Osteoblast (primary cell): ENCODE data around the gene CCDC92B. TPM values are rescaled to one million over a fixed set of nuclear protein-coding genes. Genes with fewer than 3 reads are reported as not detected.

Experiments used
- DNase-seq: peaks from one replicate; pipeline ENCODE4 v3.0.0; 2011; ENCODE audit warnings: low spot score, mixed read lengths; ENCODE audit not compliant: insufficient read length; ENCODE audit errors: missing footprints
- H2AFZ ChIP-seq: 2 replicates; pipeline ENCODE4 v1.6.0; 2011; ENCODE audit warnings: mild to moderate bottlenecking, low read length
- H3K27ac ChIP-seq: 2 replicates; pipeline ENCODE4 v1.5.1; 2011; ENCODE audit warnings: mild to moderate bottlenecking, low read depth, low read length, moderate library complexity
- H3K27me3 ChIP-seq: 2 replicates; pipeline ENCODE4 v1.6.0; 2012; ENCODE audit warnings: mild to moderate bottlenecking, control low read depth, inconsistent platforms, low read length, moderate library complexity; ENCODE audit not compliant: insufficient read depth
- H3K36me3 ChIP-seq: 2 replicates; pipeline ENCODE4 v1.5.1; 2011; ENCODE audit warnings: mild to moderate bottlenecking, low read length, control low read depth, moderate library complexity; ENCODE audit not compliant: insufficient read depth
- H3K4me1 ChIP-seq: 2 replicates; pipeline ENCODE4 v1.5.1; 2011; ENCODE audit warnings: mild to moderate bottlenecking, low read length, control low read depth, moderate library complexity; ENCODE audit not compliant: insufficient read depth
- H3K4me2 ChIP-seq: 2 replicates; pipeline ENCODE4 v1.6.0; 2011; ENCODE audit warnings: mild to moderate bottlenecking, low read length; ENCODE audit not compliant: insufficient read depth
- H3K4me3 ChIP-seq: fragments of 200-600 bp; sonication (generic); 3 replicates; pipeline ENCODE4 v1.5.1; 2012; ENCODE audit warnings: mild to moderate bottlenecking, low read length, inconsistent platforms; ENCODE audit not compliant: insufficient read depth
- H3K79me2 ChIP-seq: 2 replicates; pipeline ENCODE4 v1.6.0; 2012; ENCODE audit warnings: mild to moderate bottlenecking, low read length, control low read depth, inconsistent platforms; ENCODE audit not compliant: insufficient read depth
- H3K9me3 ChIP-seq: 2 replicates; pipeline ENCODE4 v1.5.1; 2011; ENCODE audit warnings: low read depth, low read length, control low read depth
- H4K20me1 ChIP-seq: 2 replicates; pipeline ENCODE4 v1.6.0; 2012; ENCODE audit warnings: mild to moderate bottlenecking, low read length, control low read depth; ENCODE audit not compliant: insufficient read depth
- total RNA-seq: library from RNA; depleted of rRNA; stranded (reverse); fragments of >200 nt; gene quantifications from 2 replicates; pipeline ENCODE4 v1.2.3, GENCODE V29; 2012
- TF ChIP-seq, protein P1 (sequence below): IDR thresholded peaks from 2 replicates; pipeline ENCODE4 v1.5.1; 2011; ENCODE audit warnings: mild to moderate bottlenecking, low read depth, low read length, moderate library complexity; ENCODE audit errors: extremely low read depth

CCDC92B gene
- total RNA-seq, 1 donor: not detected

DNA sequence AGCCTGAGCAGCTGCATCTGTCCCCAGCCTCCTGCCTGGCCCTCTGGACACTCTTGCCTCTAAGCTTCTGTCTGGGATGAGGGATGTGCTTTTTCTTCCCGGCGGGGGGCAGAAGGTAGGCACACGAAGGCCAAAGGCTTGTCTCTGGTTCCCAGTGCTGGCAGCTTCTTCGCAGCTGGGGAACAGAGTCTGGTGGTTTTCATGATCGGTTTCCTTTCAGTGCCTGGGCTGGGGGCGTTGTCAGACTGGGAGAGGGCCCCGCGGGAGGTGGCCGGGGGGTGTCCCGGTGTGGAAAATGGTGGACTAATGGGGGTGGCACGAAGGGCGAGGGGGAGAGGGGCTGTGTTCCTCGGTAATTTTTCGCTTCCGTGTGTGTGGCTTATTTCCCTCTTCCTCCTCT is 47.8 kb upstream of the CCDC92B start:
- peak; percentile 65 for DNase-seq

DNA sequence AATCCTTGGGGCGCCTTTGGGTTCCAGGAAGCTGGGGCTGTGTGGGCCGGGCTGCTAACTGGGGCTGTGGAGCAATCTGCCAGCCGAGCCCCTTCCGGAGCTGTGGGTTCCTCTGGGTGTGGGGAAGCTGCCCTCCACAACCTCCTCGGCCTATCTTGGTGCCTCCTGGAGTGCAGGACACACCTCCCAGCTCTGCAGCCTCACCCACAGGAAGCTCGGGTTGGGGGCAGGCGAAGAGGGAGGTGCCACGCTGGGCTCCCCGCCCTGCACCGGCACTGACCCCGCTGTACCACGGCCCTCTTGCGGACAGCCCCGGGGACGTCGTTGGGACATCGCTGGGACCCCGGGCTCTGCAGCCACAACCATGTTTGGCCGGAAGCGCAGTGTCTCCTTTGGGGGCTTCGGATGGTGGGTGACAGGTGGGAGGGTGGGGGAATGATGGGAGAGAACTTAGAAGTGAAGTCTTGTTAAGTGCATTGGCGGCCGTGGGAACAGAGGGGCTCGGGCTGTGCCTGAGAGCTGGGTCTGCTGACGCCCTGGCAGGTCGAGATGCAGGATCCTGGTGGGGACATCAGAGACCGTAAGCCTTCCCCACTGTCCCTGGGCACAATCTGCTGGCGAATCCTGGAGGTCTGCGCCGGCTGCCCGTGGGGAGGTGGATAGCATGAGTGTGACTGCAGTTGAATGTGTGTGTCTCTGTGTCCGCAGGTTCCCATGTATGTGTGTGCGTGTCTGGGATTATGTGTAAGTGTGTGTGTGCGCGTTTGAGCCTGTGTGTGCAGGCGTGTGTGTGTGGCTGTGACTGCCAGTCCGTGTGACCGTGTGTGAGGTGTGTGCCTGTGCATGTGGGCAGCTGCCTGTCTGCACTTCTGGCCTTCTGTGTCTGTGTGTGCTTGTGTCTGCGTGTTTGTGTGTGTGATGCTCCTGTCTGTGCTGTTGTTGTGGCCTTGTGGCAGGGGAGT is 47.0 kb upstream of the CCDC92B start, which contains the start of gene RAP1GAP2:
Gene RAP1GAP2, plus strand, starts transcription at position 275 of the 962 bp plus-strand sequence. Its CDS starts 90 bp downstream, at position 365.
- no peaks in the 10 kb centered on the region for H4K20me1 ChIP-seq
- H3K9me3 ChIP-seq: no peaks in the 10 kb centered on the region
- no peaks in the 10 kb centered on the region for H3K79me2 ChIP-seq
- H3K4me2 ChIP-seq: no peak within 1 kb of the TSS
- H2AFZ ChIP-seq: no peak within 1 kb of the TSS
- H3K27ac ChIP-seq: no peak within 1 kb of the TSS
- DNase-seq: peak; percentile 54
- H3K4me3 ChIP-seq: no peak within 1 kb of the TSS
- H3K4me1 ChIP-seq: no peaks in the 10 kb centered on the region
- H3K36me3 ChIP-seq: no peaks in the 10 kb centered on the region
- H3K27me3 ChIP-seq: peaks cover 27% of the 10 kb centered on the region
- TF ChIP-seq, protein P1, sequence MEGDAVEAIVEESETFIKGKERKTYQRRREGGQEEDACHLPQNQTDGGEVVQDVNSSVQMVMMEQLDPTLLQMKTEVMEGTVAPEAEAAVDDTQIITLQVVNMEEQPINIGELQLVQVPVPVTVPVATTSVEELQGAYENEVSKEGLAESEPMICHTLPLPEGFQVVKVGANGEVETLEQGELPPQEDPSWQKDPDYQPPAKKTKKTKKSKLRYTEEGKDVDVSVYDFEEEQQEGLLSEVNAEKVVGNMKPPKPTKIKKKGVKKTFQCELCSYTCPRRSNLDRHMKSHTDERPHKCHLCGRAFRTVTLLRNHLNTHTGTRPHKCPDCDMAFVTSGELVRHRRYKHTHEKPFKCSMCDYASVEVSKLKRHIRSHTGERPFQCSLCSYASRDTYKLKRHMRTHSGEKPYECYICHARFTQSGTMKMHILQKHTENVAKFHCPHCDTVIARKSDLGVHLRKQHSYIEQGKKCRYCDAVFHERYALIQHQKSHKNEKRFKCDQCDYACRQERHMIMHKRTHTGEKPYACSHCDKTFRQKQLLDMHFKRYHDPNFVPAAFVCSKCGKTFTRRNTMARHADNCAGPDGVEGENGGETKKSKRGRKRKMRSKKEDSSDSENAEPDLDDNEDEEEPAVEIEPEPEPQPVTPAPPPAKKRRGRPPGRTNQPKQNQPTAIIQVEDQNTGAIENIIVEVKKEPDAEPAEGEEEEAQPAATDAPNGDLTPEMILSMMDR: no peak

More for the DNA sequence above, 47.8 kb upstream of the CCDC92B start:
- H3K4me3 ChIP-seq: no peak overlapping the region
- H3K4me2 ChIP-seq: no peak overlapping the region
- no peaks in the 10 kb centered on the region for H3K4me1 ChIP-seq
- H3K9me3 ChIP-seq: no peaks in the 10 kb centered on the region
- H2AFZ ChIP-seq: no peak overlapping the region
- TF ChIP-seq, protein P1: no peak
- H3K27me3 ChIP-seq: peaks cover 33% of the 10 kb centered on the region
- H3K79me2 ChIP-seq: no peaks in the 10 kb centered on the region
- H3K27ac ChIP-seq: no peak overlapping the region
- H4K20me1 ChIP-seq: no peaks in the 10 kb centered on the region
- no peaks in the 10 kb centered on the region for H3K36me3 ChIP-seq

DNA sequence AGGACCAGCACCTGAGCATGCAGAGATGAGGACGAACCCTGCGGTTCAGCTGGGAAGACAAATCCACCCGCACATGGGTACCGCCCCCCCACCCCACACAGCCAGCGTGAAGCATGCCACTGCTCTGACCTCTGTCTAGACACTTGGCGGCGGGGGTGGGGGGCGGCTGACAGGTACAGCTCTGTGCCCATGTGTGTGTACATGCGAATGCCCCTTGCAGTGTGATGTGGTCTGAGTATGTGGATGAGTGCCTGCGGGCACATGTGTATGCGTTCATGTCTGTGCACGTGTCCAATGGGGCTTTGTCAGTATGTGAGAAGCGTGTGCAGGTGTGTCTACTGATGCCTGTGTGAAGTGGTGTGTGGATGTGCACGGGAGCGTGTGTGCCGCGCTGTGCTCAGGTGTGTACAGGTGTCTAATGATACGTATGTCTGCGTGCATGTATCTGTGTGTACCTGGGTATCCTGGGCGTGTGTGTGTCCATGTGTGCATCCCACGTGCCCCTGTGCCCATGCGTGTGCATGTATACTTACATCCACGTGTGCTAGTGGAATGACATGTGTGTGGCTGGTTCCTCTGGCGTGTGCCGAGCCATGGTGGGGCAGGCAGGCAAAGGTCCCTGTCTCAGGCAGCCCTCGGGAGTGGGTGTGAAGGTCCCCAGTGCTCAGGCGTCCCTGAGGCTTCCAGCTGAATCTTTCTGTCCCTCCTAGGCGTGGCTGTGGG is 46.1 kb upstream of the CCDC92B start:
- H3K9me3 ChIP-seq: no peaks in the 10 kb centered on the region
- no peak overlapping the region for H3K27ac ChIP-seq
- H2AFZ ChIP-seq: no peak overlapping the region
- H4K20me1 ChIP-seq: no peaks in the 10 kb centered on the region
- H3K79me2 ChIP-seq: no peaks in the 10 kb centered on the region
- peak; percentile 65 for DNase-seq
- no peaks in the 10 kb centered on the region for H3K4me1 ChIP-seq
- H3K4me2 ChIP-seq: no peak overlapping the region
- H3K36me3 ChIP-seq: no peaks in the 10 kb centered on the region
- peaks cover 32% of the 10 kb centered on the region for H3K27me3 ChIP-seq
- no peak overlapping the region for H3K4me3 ChIP-seq
- TF ChIP-seq, protein P1: no peak
